ENCODE results near the gene DPF3. TPM values are rescaled to one million over a fixed set of nuclear protein-coding genes. Genes with fewer than 3 reads are reported as not detected.

The DPF3 gene
- total RNA-seq, 1 donor from 2014 or later = 0.99 TPM

DNA sequence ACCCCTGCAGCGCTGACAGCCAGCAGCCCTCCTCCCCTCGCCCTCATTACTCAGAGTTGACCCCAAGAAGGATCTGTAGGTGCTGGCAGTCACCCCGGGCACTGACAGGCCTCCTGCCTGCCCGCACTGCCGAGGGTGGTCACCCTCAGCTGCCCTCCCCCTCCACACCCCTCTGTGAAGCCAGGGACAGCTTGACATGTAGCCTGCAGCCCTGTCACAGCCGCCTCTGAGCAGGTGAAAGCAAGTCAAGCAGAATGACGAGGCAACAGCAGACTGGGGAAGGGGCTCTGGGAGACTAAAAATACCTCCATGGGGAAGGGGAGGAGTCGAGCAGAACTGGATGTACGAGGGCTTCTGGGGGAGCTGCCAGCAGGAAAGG lies 178.1 kb downstream of the DPF3 start:
- DNase-seq (ENCODE audit: low read depth in 2 of 2) = no peak

DNA sequence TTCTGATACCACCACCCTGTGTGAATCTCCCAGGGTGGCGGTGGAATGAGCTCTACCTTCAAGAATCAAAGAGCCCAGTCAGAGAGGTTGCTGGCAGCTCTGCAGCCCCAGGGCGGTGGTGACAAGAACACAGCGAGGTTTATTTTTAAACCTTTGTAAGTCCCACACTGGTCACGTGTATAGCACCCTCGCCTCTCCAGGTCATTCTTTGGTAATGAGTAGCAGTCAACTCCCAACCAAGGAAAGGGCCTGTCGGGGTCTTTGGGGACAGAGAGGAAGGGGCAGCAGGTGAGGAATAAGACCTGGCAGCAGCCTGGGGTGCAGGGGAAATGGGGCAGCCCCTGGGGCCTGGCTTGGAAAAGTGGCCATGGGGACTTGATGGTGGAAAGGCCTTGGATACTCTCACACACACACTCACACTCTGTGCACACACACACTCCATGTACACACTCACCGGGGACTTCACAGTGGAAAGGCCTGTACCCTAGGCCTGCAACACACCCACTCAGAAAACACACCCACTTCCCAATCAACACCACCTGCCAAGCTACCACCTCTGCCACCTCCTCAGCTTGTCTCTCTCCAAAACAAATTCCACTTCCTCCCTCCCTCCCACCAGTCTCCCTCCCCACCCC lies 178.6 kb downstream of the DPF3 start:
- DNase-seq (ENCODE audit: low read depth in 2 of 2) = no peak

DNA sequence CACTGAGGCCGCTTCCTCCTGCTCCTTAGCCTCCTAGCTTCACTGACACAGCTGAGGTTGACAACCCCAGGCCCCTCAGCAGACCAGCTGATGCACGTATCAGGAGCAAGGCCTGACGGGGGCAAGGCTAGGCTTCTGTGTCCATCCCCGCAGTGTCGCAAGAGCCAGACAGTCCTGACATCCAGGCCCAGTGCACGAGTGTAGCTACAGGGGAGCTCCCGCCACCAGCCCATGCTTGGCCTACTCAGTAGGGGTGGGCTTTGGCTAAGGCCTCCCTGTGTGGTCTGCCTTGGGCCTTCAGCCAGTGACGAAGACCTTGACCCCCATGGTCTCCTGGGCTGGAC lies 179.1 kb downstream of the DPF3 start:
- DNase-seq (ENCODE audit: low read depth in 2 of 2) = no peak

DNA sequence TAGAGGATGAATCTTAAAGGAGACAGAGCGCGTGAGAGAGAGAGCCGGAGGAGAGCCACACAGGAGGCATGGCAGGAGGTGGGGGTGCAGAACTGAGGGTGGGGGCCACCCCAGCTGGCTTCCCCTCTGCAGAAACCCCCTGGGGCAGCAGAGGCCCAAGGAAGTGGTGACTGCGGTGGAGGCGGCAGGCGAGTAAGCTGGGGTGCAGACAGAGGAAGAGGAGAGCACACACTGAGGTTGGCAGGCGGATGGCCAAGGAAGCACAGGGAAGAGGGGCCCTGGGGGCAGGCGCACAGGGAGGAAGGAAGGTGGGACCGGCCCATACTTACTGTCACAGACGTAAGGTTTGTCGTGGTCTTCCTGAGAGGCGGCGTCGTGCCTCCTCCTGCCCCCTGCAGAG lies 179.8 kb downstream of the DPF3 start:
- no peak for DNase-seq (ENCODE audit: low read depth in 2 of 2)

- no peak for DNase-seq (ENCODE audit: low read depth in 2 of 2)
Measured at GRCh38 chr14:72711936-72712335, 182.0 kb downstream of the DPF3 start.

DNA sequence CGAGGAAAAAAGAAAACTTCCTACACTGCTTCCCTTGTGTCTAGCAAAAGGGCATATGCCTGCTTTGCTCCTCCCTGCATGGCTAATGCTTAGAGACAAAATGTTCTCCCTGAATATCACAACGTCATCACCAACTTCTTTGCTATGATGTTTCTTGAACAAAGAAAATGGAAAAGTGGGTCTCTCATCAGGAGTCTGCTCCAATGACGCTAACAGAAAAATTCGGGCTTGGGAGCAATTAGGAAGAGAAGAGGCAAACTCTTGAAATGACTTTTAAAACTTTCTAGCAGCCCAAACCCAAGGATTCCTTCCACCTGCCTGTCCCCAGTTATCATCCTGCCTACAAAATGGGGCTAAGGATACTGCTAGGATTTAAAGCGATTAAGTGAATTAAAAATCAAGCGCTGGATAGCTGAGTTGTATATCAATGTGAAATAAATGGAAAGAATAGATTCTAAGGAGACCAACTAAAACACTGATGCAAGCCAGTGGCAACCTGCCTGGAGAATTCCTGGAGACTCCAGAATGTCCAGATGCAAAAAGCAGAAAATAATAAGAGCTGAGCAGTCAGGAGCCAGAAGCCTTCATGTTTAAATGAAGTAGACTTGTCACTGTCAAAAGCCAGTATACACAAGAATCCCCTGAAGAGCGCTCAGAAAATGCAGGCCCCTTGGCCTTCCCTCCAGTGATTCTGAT lies 183.8 kb downstream of the DPF3 start:
- no peak for DNase-seq (ENCODE audit: low read depth in 2 of 2)

DNA sequence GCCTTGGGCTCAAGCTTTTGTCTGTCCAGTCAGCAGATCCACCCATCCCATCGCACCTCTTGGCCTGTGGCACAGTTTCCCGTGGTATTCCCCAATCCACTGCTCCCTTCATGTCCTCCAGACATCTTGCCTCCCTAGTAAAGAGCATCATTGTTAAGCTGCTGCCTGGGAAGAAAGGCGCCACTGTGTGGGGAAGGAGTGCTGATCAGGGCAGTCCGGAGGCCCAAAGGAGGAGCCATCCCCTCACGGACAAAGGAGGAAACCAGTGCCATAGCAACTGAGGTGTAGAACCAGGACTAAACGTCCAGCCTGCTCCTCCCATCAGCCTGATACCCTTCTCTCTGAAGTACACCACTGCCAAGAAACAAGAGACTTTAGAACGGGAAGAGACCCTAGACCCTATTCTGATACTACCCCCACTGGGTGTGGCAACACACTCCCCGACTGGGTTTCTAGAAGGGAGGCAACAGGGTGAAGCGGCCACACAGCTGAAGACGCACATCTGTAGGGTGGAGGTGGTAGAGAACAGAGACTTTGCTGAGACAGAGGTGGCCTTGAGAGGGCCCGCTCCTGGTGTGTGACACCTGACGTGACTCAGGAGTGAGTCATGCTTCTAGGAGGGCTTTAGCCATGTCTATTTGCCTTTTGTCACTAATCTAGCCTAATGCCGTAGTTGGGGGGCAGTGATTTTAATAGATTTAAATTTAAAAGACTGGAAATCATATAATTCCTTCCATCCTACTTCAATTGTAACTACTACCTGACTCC lies 185.0 kb downstream of the DPF3 start:
- no peak for DNase-seq (ENCODE audit: low read depth in 2 of 2)

GRCh38 chr14:72708222-72708621 lies 185.7 kb downstream of the DPF3 start:
- DNase-seq (ENCODE audit: low read depth in 2 of 2) = no peak

GRCh38 chr14:72706485-72706884 lies 187.4 kb downstream of the DPF3 start:
- DNase-seq (ENCODE audit: low read depth in 2 of 2) = no peak

DNA sequence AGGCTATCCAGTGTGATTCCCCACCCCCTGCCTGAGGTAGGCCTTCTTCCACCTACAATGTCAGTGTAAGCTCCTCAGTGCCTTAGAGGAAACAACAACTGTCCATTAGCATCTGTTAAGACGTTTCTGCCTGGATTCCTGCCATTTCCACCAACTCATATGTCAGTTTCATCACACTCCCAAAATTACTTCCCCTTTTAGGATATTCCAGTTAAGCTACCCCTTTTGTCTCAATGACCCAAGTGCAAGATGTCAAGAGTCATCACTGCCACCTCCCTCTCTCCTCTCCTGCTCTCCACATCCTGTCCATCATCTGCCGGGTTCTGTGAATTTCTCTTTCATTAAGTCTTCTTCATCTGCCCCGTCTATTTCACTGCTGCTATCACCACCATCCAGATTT lies 189.4 kb downstream of the DPF3 start:
- no peak for DNase-seq (ENCODE audit: low read depth in 2 of 2)

- no peak for DNase-seq (ENCODE audit: low read depth in 2 of 2)
Measured at GRCh38 chr14:72701605-72702004, 192.3 kb downstream of the DPF3 start.

DNA sequence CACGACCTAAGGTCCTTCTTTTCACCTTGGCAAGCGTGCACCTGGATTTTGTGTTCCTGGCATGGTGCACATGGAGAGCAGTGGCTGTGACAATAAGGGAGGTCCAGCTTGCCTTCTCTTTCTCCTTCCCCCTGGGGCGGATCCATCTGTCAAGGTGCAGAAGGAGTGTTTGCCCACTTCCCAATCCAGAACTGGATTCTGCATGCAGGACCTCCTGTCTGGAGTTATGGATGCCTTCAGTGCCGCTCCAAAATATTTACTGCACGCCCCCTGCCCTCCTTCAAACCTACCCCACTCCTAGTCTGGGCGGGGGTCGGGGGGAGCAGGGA lies 192.7 kb downstream of the DPF3 start:
- DNase-seq (ENCODE audit: low read depth in 2 of 2) = no peak

GRCh38 chr14:72700338-72701236 lies 193.3 kb downstream of the DPF3 start:
- DNase-seq (ENCODE audit: low read depth in 2 of 2) = no peak

DNA sequence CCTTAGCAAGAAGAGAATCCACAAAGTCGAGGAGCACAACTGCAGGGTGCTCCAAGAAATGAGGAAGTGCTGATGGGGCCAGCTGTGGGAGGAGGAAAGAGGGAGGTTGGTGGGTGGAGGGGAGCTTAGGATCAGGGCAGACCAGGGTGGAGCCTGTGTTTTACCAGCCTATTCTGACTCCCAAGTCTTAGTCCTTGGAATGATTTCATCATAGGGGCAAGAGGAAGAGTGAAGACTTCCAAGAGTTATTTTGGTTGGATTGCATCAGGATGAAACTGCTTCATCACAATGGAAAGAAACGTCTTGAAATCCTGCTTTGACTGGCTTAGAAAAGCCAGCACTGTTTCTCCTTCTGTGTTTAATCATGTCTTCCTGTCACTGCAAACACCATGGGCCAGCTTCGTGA lies 194.0 kb downstream of the DPF3 start:
- DNase-seq (ENCODE audit: low read depth in 2 of 2) = peak in 1 of 2 donors; percentile 52

GRCh38 chr14:72699443-72699842 lies 194.5 kb downstream of the DPF3 start:
- no peak for DNase-seq (ENCODE audit: low read depth in 2 of 2)

DNA sequence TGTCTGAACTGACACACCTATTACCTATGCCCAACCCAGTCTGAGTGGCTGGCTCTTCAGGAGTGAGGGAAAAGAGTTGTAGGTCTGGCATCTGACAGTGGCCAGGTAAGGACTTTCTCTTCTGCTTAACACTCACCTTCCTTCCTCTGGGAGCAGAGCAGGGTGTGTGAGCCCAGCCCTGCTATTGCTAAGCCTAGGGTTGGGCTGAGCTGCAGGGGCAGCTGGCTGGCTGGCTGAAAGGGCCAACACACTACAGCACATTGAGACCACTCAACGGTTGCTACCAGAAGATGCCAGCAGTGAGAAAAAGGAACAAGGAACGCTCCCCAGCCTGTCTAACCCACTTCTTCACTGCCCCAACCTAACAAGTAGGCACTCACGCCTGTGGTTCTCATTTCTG lies 201.2 kb downstream of the DPF3 start:
- peak in 1 of 2 donors; percentile 37 for DNase-seq (ENCODE audit: low read depth in 2 of 2)

GRCh38 chr14:72690324-72690723 lies 203.6 kb downstream of the DPF3 start:
- no peak for DNase-seq (ENCODE audit: low read depth in 2 of 2)

DNA sequence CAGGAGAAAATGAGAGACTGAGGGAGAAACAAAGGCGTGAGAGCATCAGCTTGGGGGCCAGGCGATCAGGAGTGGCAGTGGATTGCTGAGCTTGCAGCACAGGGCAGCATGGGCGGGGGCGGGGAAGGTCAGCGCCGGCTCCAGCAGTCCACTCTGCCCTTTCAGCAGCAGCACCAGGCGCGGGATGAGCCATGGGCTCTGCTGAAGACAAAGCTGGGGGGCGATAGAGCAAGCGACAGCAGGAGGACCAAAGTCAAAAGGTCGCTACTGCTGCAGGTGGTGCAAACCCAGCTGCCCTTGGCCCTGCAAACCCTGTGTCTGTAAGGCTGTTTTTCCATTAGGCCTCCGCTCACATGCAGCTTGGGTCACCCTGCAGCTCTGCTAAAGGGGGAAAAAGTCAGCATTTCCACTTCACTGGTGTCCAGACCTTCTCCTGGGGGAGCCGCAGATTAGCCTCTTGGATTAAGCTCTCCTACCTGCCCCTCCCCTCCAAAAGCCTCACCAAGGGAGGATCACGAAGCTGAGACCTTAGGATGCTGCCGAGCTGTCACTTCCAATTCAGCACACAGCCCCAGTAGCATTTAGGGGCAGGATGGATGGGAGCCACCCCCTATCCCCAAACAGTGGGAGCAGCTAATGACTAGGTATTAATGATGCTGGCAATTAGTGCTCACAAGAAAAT lies 204.8 kb downstream of the DPF3 start:
- DNase-seq (ENCODE audit: low read depth in 2 of 2) = no peak

DNA sequence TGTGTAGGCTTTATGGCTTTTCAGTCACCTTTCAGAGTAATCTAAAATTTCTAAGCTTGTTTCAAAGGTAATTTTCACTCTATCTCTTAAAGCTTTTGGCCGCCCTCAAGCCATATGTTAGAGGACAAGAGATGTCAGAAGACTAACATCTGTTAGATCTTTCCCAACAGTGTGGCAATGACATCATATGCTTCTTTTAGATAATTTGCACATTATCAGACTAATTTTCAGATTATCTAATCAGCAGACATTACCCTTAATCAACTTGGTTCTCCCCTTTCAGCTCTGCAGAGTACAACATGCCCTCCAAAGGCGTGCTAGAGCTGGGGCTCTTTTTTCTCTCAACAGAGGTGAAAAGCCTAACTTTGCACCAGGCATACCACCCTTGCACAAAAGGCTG lies 207.1 kb downstream of the DPF3 start:
- DNase-seq (ENCODE audit: low read depth in 2 of 2) = no peak

GRCh38 chr14:72686101-72686500 lies 207.8 kb downstream of the DPF3 start:
- DNase-seq (ENCODE audit: low read depth in 2 of 2) = no peak

DNA sequence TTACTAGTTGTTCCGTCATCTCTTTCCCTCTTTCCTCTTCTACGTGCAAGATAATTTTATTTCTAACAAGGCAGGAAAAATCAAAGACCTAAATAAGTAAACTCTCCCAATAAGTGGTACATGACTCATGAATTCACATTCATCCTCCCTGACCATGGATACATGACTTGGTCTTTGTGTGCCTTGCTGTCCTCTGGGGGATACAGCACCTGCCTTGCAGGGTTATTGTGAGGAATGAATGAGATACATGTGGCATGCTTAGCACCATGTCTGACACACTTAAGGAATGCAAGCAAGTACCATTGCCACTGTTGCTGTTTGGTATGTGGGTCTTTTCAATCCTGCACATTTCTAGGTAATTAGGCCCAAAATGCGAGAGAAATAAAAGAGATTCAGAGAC lies 208.4 kb downstream of the DPF3 start:
- DNase-seq (ENCODE audit: low read depth in 2 of 2) = no peak

All from lung microvascular endothelial cell (primary cell).